ENCODE data around the gene TK2. TPM values are rescaled to one million over a fixed set of nuclear protein-coding genes. Genes with fewer than 3 reads are reported as not detected.
"Not testable (repeated sequence)": the region's sequence is repeated elsewhere in the genome, so short reads cannot be mapped to it uniquely, and the experiment has no call there.

The TK2 gene
- total and polyA plus RNA-seq, 7 donors: 4.0 to 14.7 (median 10.0) TPM

GRCh38 chr16:66469947-66470546 lies 79.9 kb downstream of the TK2 start:
- no peaks in the 10 kb centered on the region for H3K9me3 ChIP-seq
- peaks cover 0 to 9% (median 2%) of the 10 kb centered on the region in 3 donors for H3K27me3 ChIP-seq (ENCODE audit: insufficient read depth in 3 of 3, low read length in 2 of 3)
- ATAC-seq: no peak
- TF ChIP-seq CTCF (IDR thresholded peaks at IDR 0.05): no peak
- WGBS, 3 donors: 88 to 95% (median 90%) methylated on average over 6 of the region's 6 CpGs
- no peaks in the 10 kb centered on the region for H3K4me1 ChIP-seq
- DNase-seq: no peak
- H3K36me3 ChIP-seq (ENCODE audit: insufficient read depth in 1 of 2, low read depth in 1 of 2): no peaks in the 10 kb centered on the region
- H3K4me3 ChIP-seq: no peak overlapping the region
- intact Hi-C loops (cut with DNase I): loop anchor here in 1 of 2 donors (10.0 kb wide), 1 partner anchor 115 kb away; no protein-coding TSS in a partner anchor
- no peak overlapping the region for H3K27ac ChIP-seq

- DNase-seq: no peak
- no peak for TF ChIP-seq CTCF (IDR thresholded peaks at IDR 0.05)
- Histone ChIP-seq H3K4me1 (no peaks in the 10 kb centered on the region), H3K9me3 (no peaks in the 10 kb centered on the region), H3K27me3 (ENCODE audit: insufficient read depth in 3 of 3, low read length in 2 of 3) (peaks cover 0 to 9% (median 2%) of the 10 kb centered on the region in 3 donors), H3K27ac (no peak overlapping the region), H3K4me3 (no peak overlapping the region), H3K36me3 (ENCODE audit: insufficient read depth in 1 of 2, low read depth in 1 of 2) (no peaks in the 10 kb centered on the region)
- intact Hi-C loops (cut with DNase I): no loop called here
- WGBS, 3 donors: 95% methylated on average over 26 of the region's 26 CpGs
- ATAC-seq: no peak
Observed at GRCh38 chr16:66469291-66469946, 80.5 kb downstream of the TK2 start.

- H3K27me3 ChIP-seq (ENCODE audit: insufficient read depth in 3 of 3, low read length in 2 of 3): peaks cover 0 to 9% (median 2%) of the 10 kb centered on the region in 3 donors
- H3K4me3 ChIP-seq: no peak overlapping the region
- H3K9me3 ChIP-seq: no peaks in the 10 kb centered on the region
- H3K27ac ChIP-seq: no peak overlapping the region
- ATAC-seq: no peak
- no peaks in the 10 kb centered on the region for H3K4me1 ChIP-seq
- TF ChIP-seq CTCF (IDR thresholded peaks at IDR 0.05): no peak
- no peaks in the 10 kb centered on the region for H3K36me3 ChIP-seq (ENCODE audit: insufficient read depth in 1 of 2, low read depth in 1 of 2)
- intact Hi-C loops (cut with DNase I): no loop called here
- DNase-seq: no peak
- 87 to 90% (median 88%) methylated on average over 11 of the region's 11 CpGs for WGBS, 3 donors
Observed at GRCh38 chr16:66468321-66468965, 81.5 kb downstream of the TK2 start.

GRCh38 chr16:66467611-66468010 lies 82.3 kb downstream of the TK2 start:
- no peak for ATAC-seq
- Histone ChIP-seq H3K4me3 (no peak overlapping the region), H3K27ac (no peak overlapping the region), H3K9me3 (no peaks in the 10 kb centered on the region), H3K4me1 (no peaks in the 10 kb centered on the region), H3K36me3 (ENCODE audit: insufficient read depth in 1 of 2, low read depth in 1 of 2) (no peaks in the 10 kb centered on the region), H3K27me3 (ENCODE audit: insufficient read depth in 3 of 3, low read length in 2 of 3) (peaks cover 0 to 9% (median 2%) of the 10 kb centered on the region in 3 donors)
- TF ChIP-seq CTCF (IDR thresholded peaks at IDR 0.05): no peak
- 90 to 93% (median 91%) methylated on average over 5 of the region's 5 CpGs for WGBS, 3 donors
- DNase-seq: no peak
- intact Hi-C loops (cut with DNase I): no loop called here

- H3K27me3 ChIP-seq (ENCODE audit: insufficient read depth in 3 of 3, low read length in 2 of 3); H3K4me1 ChIP-seq; H3K4me3 ChIP-seq; DNase-seq; H3K9me3 ChIP-seq; ATAC-seq; H3K36me3 ChIP-seq (ENCODE audit: insufficient read depth in 1 of 2, low read depth in 1 of 2); H3K27ac ChIP-seq; intact Hi-C loops (cut with DNase I): not testable (repeated sequence)
- 91 to 97% (median 94%) methylated on average over 6 of the region's 6 CpGs for WGBS, 3 donors
Observed at GRCh38 chr16:66466636-66467035, 83.3 kb downstream of the TK2 start.

- ATAC-seq; H3K27ac ChIP-seq; intact Hi-C loops (cut with DNase I); H3K4me3 ChIP-seq; H3K4me1 ChIP-seq; H3K9me3 ChIP-seq; DNase-seq; H3K36me3 ChIP-seq (ENCODE audit: insufficient read depth in 1 of 2, low read depth in 1 of 2): not testable (repeated sequence)
- 93 to 97% (median 96%) methylated on average over 6 of the region's 6 CpGs for WGBS, 3 donors
- H3K27me3 ChIP-seq (ENCODE audit: insufficient read depth in 3 of 3, low read length in 2 of 3): peaks cover 0 to 12% (median 4%) of the 10 kb centered on the region in 3 donors
Observed at GRCh38 chr16:66465946-66466345, 84.0 kb downstream of the TK2 start.
